HepG2 (cell line): ENCODE results near the gene ELP4. TPM values are rescaled to one million over a fixed set of nuclear protein-coding genes. Genes with fewer than 3 reads are reported as not detected.

ENCODE experiments used
- ATAC-seq: fragments of 200-7000 bp; cut with Tn5 transposase; 3 replicates; pipeline ENCODE4 v1.9.1; 2020; ENCODE audit warnings: mild to moderate bottlenecking, moderate library complexity
- BruUV-seq: library from RNA; stranded (reverse); fragments of 400-500 nt; replicated peaks from 2 replicates; lab custom pipeline; 2021; lab: Mats Ljungman, UMichigan
- CTCF ChIA-PET: fragments of 300-600 bp; formaldehyde crosslinking; extraction: SDS; loops from one replicate; lab custom pipeline; 2021; ENCODE audit warnings: low total read pairs, inconsistent platforms, low intra/inter-chr PET ratio; lab: Yijun Ruan, JAX
- POLR2A ChIA-PET: fragments of 350-600 bp; sonication (Branson Sonifier 250); formaldehyde crosslinking; loops from one replicate; lab custom pipeline; 2020; ENCODE audit warnings: antibody characterized with exemption, inconsistent platforms; lab: Yijun Ruan, JAX
- DNase-seq: peaks from one replicate; pipeline ENCODE4 v3.0.0-alpha.2; 2015; ENCODE audit warnings: low spot score
- FAIRE-seq: peaks from 3 replicates; lab custom pipeline; 2011; peaks lifted over from hg19 to GRCh38; lab: Jason Lieb, UNC
- H2AFZ ChIP-seq: one replicate; pipeline ENCODE4 v1.6.1; 2011; ENCODE audit warnings: low read length, inconsistent platforms
- H3K27ac ChIP-seq: fragments of 300-600 bp; 3 replicates; pipeline ENCODE4 v1.8.0; 2011; ENCODE audit warnings: mixed run types, mild to moderate bottlenecking, mixed read lengths, low read length, inconsistent platforms; ENCODE audit not compliant: insufficient read depth; ENCODE audit errors: extremely low read length
- H3K27me3 ChIP-seq, 2 experiments: fragments of 200-600 bp in 1 of 2; 2 replicates in 1 of 2; 3 replicates in 1 of 2; pipeline versions ENCODE4 v1.6.0 to v1.8.0; 2011; ENCODE audit warnings: low read length in 2 of 2, mild to moderate bottlenecking in 2 of 2, moderate library complexity in 2 of 2, inconsistent platforms in 1 of 2; ENCODE audit not compliant: insufficient read depth in 2 of 2, control insufficient read depth in 1 of 2
- H3K36me3 ChIP-seq, 2 experiments: fragments of 200-600 bp in 1 of 2; replicated peaks in 1 of 2; 2 replicates in 1 of 2; 3 replicates in 1 of 2; pipeline versions ENCODE4 v1.5.1 to v1.8.0; 2011; ENCODE audit warnings: low read length in 2 of 2, inconsistent platforms in 1 of 2; ENCODE audit not compliant: insufficient read depth in 2 of 2, control insufficient read depth in 1 of 2
- H3K4me1 ChIP-seq: 2 replicates; pipeline ENCODE4 v1.5.1; 2012; ENCODE audit warnings: low read length, inconsistent platforms; ENCODE audit not compliant: insufficient read depth
- H3K4me2 ChIP-seq: 2 replicates; pipeline ENCODE4 v1.6.0; 2011; ENCODE audit warnings: low read depth, low read length, inconsistent platforms
- H3K4me3 ChIP-seq, 3 experiments: fragments of 200-600 bp in 1 of 3; sonication (generic), shearing (Covaris generic) in 1 of 3; replicated peaks in 1 of 3; 2 replicates each; pipeline ENCODE4 v1.5.1; 2011 to 2016; ENCODE audit warnings: low read length in 3 of 3, inconsistent platforms in 2 of 3, low read depth in 2 of 3, mild to moderate bottlenecking in 2 of 3, control low read depth in 1 of 3, mixed read lengths in 1 of 3; ENCODE audit not compliant: insufficient read depth in 1 of 3
- H3K79me2 ChIP-seq: one replicate; pipeline ENCODE4 v1.6.1; 2011; ENCODE audit warnings: low read length, inconsistent platforms; ENCODE audit not compliant: insufficient read depth
- H3K9ac ChIP-seq: 2 replicates; pipeline ENCODE4 v1.6.0; 2011; ENCODE audit warnings: mild to moderate bottlenecking, low read depth, low read length, inconsistent platforms; ENCODE audit not compliant: insufficient read depth
- H3K9me3 ChIP-seq: 2 replicates; pipeline ENCODE4 v1.5.1; 2012; ENCODE audit warnings: mild to moderate bottlenecking, low read length
- H4K20me1 ChIP-seq: 2 replicates; pipeline ENCODE4 v1.6.0; 2011; ENCODE audit warnings: inconsistent platforms, mild to moderate bottlenecking, low read length, moderate library complexity; ENCODE audit not compliant: insufficient read depth
- FOXC1 ChIP-seq: sonication (generic); formaldehyde crosslinking; IDR thresholded peaks from 2 replicates; pipeline ENCODE4 v1.8.0; 2022; ENCODE audit warnings: mild to moderate bottlenecking, missing genetic modification reagents, borderline replicate concordance
- HHEX ChIP-seq: IDR thresholded peaks from 2 replicates; pipeline ENCODE4 v1.6.1; 2016; ENCODE audit warnings: control low read depth
- SOX6 ChIP-seq, 2 experiments: fragments of 450-650 bp in 1 of 2; sonication (generic) in 1 of 2; formaldehyde crosslinking in 1 of 2; IDR thresholded peaks; 2 replicates each; pipeline versions ENCODE4 v1.4.0 to v1.6.1; 2017 to 2020; ENCODE audit warnings: antibody characterized with exemption in 1 of 2, mild to moderate bottlenecking in 1 of 2, missing genetic modification reagents in 1 of 2
- TRIM24 ChIP-seq: sonication (generic); formaldehyde crosslinking; IDR thresholded peaks from 2 replicates; pipeline ENCODE4 v1.8.0; 2022; ENCODE audit warnings: mild to moderate bottlenecking, missing genetic modification reagents
- ZFP36L1 ChIP-seq: sonication (generic); formaldehyde crosslinking; IDR thresholded peaks from 2 replicates; pipeline ENCODE4 v1.8.0; 2022; ENCODE audit warnings: mild to moderate bottlenecking, missing genetic modification reagents, moderate library complexity
- ZFP90 ChIP-seq: sonication (generic); formaldehyde crosslinking; IDR thresholded peaks from 2 replicates; pipeline ENCODE4 v1.8.0; 2022; ENCODE audit warnings: missing genetic modification reagents, mild to moderate bottlenecking, inconsistent platforms, borderline replicate concordance
- WGBS: methylation state at CpG from one replicate; pipeline ENCODE4 v1.1.6; 2017; ENCODE audit warnings: low lambda C conversion rate; 5-methylcytosine and 5-hydroxymethylcytosine counted together
- in situ Hi-C: cut with HindIII; loops from 2 replicates; pipeline ENCODE4 v1.10.0; 2017; ENCODE audit warnings: low pct_unique_long_range_greater_than_20kb; ENCODE audit not compliant: extremely low pct_ligation_motif_present
- intact Hi-C: fragments of 100-400 bp; cut with micrococcal nuclease; formaldehyde crosslinking; loops from one replicate; pipeline ENCODE4 v1.10.0; 2022; ENCODE audit not compliant: unreplicated experiment
- polyA plus RNA-seq, 8 experiments: library from polyadenylated mRNA; depleted of rRNA in 3 of 8; stranded (reverse) in 7 of 8; unstranded in 1 of 8; fragments of >200 nt; fragmentation: Illumina TruSeq in 4 of 8; extraction: Trizol in 4 of 8; gene quantifications; 2 replicates each; pipeline versions ENCODE4 v1.2.1 to v1.2.3, GENCODE V29; 2011 to 2016; ENCODE audit warnings: low read depth in 4 of 8, missing spikeins in 1 of 8, mixed read lengths in 1 of 8; ENCODE audit not compliant: insufficient read depth in 1 of 8
- total RNA-seq, 5 experiments: library from RNA; depleted of rRNA; stranded (reverse); fragments of >200 nt; fragmentation: Illumina TruSeq; extraction: Trizol; gene quantifications; 2 replicates each; pipeline ENCODE4 v1.2.3, GENCODE V29; 2016; ENCODE audit warnings: low read depth in 1 of 5
- TF ChIP-seq, protein P1 (sequence below): sonication (generic); formaldehyde crosslinking; IDR thresholded peaks from 2 replicates; pipeline ENCODE4 v1.5.0; 2020; ENCODE audit warnings: mild to moderate bottlenecking, missing genetic modification reagents, borderline replicate concordance
- TF ChIP-seq, protein P2 (sequence below): sonication (generic); formaldehyde crosslinking; IDR thresholded peaks from 2 replicates; pipeline ENCODE4 v1.8.0; 2022; ENCODE audit warnings: mild to moderate bottlenecking, missing genetic modification reagents, moderate library complexity
- TF ChIP-seq, protein P3 (sequence below): sonication (generic); formaldehyde crosslinking; IDR thresholded peaks from 2 replicates; pipeline ENCODE4 v1.4.0; 2020; ENCODE audit warnings: mild to moderate bottlenecking, missing genetic modification reagents

The ELP4 gene
- total and polyA plus RNA-seq, 2 of the 13 experiments (the other 11 are each of a cell fraction or from before 2014, with no cell fraction given), result 12.8 to 19.1 TPM

DNA sequence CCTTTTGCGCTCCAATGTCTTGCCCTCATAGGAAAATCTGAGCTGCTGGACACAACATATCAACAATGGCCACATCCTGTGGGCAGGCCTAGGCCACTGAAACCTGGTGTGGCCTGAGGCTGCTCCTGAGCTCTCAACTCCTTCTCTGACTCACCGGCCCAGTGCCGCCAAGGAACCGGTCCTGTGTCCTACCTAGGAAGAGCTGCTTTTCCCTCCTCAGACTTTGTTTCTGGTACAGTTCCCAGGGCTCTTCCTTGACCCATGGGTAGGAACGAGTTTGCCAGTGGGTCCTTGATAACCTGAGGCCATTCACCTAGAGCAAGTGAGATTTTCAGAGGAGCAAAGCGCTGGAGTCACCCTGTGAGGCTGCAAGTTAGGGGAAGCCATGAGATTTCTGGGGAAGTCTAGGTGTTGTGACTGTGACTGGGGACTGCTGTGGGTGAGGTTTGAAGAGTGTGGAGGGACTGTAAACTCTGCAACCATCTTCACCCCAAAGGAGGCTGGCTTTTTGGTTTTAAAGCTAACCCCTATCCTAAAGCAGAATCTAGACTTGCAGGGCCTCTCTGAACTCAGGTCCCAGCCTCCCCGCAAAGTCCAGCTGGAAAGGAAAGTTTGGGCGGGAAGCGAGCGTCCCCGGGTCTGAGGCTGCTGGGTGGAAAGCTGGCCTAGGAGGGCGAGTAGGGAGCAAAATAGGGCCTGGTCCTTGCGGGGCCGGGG, 313.5 kb downstream of the ELP4 start:
- no peaks in the 10 kb centered on the region for H3K79me2 ChIP-seq
- H3K27ac ChIP-seq, result no peak overlapping the region
- H3K4me2 ChIP-seq, result no peak overlapping the region
- no peaks in the 10 kb centered on the region for H3K9me3 ChIP-seq
- no peak for ATAC-seq
- no peaks in the 10 kb centered on the region for H3K36me3 ChIP-seq
- intact Hi-C loops, result no loop called here
- no peak for FAIRE-seq
- H3K4me1 ChIP-seq, result 0 out of 2 replicates have a peak, but pooled peaks cover 8% of the 10 kb centered on the region
- WGBS, result 38% methylated on average over 9 of the region's 14 CpGs
- DNase-seq, result no peak
- ChIA-PET CTCF (no interaction called here), POLR2A (no interaction called here)
- no peak overlapping the region for H3K4me3 ChIP-seq
- no peaks in the 10 kb centered on the region; the same call in 1 of the 2 replicates for H4K20me1 ChIP-seq
- in situ Hi-C loops, result loop anchor here (10.0 kb wide), 1 partner anchor 338 kb away; no protein-coding TSS in a partner anchor
- H3K27me3 ChIP-seq, result peaks cover 12 to 88% of the 10 kb centered on the region in 2 experiments
- H2AFZ ChIP-seq, result no peak overlapping the region
- H3K9ac ChIP-seq, result no peak overlapping the region
- no TSS peak for BruUV-seq
- TF ChIP-seq, protein P1, sequence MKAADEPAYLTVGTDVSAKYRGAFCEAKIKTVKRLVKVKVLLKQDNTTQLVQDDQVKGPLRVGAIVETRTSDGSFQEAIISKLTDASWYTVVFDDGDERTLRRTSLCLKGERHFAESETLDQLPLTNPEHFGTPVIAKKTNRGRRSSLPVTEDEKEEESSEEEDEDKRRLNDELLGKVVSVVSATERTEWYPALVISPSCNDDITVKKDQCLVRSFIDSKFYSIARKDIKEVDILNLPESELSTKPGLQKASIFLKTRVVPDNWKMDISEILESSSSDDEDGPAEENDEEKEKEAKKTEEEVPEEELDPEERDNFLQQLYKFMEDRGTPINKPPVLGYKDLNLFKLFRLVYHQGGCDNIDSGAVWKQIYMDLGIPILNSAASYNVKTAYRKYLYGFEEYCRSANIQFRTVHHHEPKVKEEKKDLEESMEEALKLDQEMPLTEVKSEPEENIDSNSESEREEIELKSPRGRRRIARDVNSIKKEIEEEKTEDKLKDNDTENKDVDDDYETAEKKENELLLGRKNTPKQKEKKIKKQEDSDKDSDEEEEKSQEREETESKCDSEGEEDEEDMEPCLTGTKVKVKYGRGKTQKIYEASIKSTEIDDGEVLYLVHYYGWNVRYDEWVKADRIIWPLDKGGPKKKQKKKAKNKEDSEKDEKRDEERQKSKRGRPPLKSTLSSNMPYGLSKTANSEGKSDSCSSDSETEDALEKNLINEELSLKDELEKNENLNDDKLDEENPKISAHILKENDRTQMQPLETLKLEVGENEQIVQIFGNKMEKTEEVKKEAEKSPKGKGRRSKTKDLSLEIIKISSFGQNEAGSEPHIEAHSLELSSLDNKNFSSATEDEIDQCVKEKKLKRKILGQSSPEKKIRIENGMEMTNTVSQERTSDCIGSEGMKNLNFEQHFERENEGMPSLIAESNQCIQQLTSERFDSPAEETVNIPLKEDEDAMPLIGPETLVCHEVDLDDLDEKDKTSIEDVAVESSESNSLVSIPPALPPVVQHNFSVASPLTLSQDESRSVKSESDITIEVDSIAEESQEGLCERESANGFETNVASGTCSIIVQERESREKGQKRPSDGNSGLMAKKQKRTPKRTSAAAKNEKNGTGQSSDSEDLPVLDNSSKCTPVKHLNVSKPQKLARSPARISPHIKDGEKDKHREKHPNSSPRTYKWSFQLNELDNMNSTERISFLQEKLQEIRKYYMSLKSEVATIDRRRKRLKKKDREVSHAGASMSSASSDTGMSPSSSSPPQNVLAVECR (CRISPR knock-in tag), result no peak
- no peak for TF ChIP-seq TRIM24
- TF ChIP-seq, protein P2, sequence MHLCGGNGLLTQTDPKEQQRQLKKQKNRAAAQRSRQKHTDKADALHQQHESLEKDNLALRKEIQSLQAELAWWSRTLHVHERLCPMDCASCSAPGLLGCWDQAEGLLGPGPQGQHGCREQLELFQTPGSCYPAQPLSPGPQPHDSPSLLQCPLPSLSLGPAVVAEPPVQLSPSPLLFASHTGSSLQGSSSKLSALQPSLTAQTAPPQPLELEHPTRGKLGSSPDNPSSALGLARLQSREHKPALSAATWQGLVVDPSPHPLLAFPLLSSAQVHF (CRISPR knock-in tag), result no peak
- TF ChIP-seq, protein P3, sequence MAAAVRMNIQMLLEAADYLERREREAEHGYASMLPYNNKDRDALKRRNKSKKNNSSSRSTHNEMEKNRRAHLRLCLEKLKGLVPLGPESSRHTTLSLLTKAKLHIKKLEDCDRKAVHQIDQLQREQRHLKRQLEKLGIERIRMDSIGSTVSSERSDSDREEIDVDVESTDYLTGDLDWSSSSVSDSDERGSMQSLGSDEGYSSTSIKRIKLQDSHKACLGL (CRISPR knock-in tag), result no peak
- TF ChIP-seq FOXC1, result no peak
- TF ChIP-seq ZFP36L1 (CRISPR knock-in tag), result no peak
- TF ChIP-seq HHEX (CRISPR knock-in tag), result no peak
- no peak for TF ChIP-seq ZFP90 (CRISPR knock-in tag)
- no peak for TF ChIP-seq SOX6 (IDR thresholded peaks at IDR 0.05)
- no peak for TF ChIP-seq SOX6 (CRISPR knock-in tag; IDR thresholded peaks at IDR 0.05)
- TF ChIP-seq, all 625 proteins: peak for 0
